Kidney (tissue), 14 donors: Measurements from ENCODE around the gene MAP4K1. TPM values are rescaled to one million over a fixed set of nuclear protein-coding genes. Genes with fewer than 3 reads are reported as not detected.
"Not testable (repeated sequence)": the region's sequence is repeated elsewhere in the genome, so short reads cannot be mapped to it uniquely, and the experiment has no call there.

Experiments
- DNase-seq, 5 donors: peaks; one replicate each; pipeline ENCODE4 v3.0.0-alpha.2; 2013 to 2020
- FAIRE-seq: peaks from 2 replicates; lab custom pipeline; 2012; peaks lifted over from hg19 to GRCh38; lab: Jason Lieb, UNC
- H3K27ac ChIP-seq, 2 donors: one replicate each; pipeline ENCODE4 v1.7.0; 2013; ENCODE audit warnings: low read depth in 2 of 2, low read length in 2 of 2, inconsistent platforms in 1 of 2
- H3K27me3 ChIP-seq: one replicate; pipeline ENCODE4 v1.7.1; 2013; ENCODE audit warnings: low read length, inconsistent platforms; ENCODE audit not compliant: control insufficient read depth, insufficient read depth
- H3K36me3 ChIP-seq, 3 donors: one replicate each; pipeline versions ENCODE4 v1.7.0 to v1.7.1; 2013; ENCODE audit warnings: low read length in 3 of 3, control low read depth in 1 of 3, inconsistent platforms in 1 of 3; ENCODE audit not compliant: insufficient read depth in 3 of 3, control insufficient read depth in 2 of 3
- H3K4me1 ChIP-seq, 3 donors: one replicate each; pipeline versions ENCODE4 v1.7.0 to v1.7.1; 2013; ENCODE audit warnings: low read length in 3 of 3, inconsistent platforms in 1 of 3, low read depth in 1 of 3; ENCODE audit not compliant: control insufficient read depth in 2 of 3, insufficient read depth in 2 of 3
- H3K4me3 ChIP-seq, 3 donors: one replicate each; pipeline versions ENCODE4 v1.7.0 to v1.8.1; 2013; ENCODE audit warnings: low read length in 3 of 3, control low read depth in 1 of 3, inconsistent platforms in 1 of 3
- H3K9ac ChIP-seq, 3 donors: one replicate each; pipeline versions ENCODE4 v1.7.0 to v1.7.1; 2013; ENCODE audit warnings: low read length in 3 of 3, control low read depth in 1 of 3, inconsistent platforms in 1 of 3
- H3K9me3 ChIP-seq, 3 donors: one replicate each; pipeline versions ENCODE4 v1.7.0 to v1.7.1; 2013; ENCODE audit warnings: low read length in 3 of 3, control low read depth in 1 of 3, inconsistent platforms in 1 of 3; ENCODE audit not compliant: control insufficient read depth in 2 of 3, insufficient read depth in 1 of 3
- CTCF ChIP-seq: IDR thresholded peaks from 3 replicates; pipeline ENCODE4 v1.5.1; 2012; ENCODE audit warnings: mild to moderate bottlenecking, moderate library complexity, borderline replicate concordance; ENCODE audit not compliant: insufficient read depth; ENCODE audit errors: extremely low read depth
- intact Hi-C: fragments of 100-400 bp; cut with DNase I; formaldehyde crosslinking; loops from one replicate; pipeline ENCODE4 v1.11.1; 2022
- polyA plus RNA-seq: library from polyadenylated mRNA; stranded (reverse); fragments of 350-450 nt; fragmentation: Illumina TruSeq; extraction: RNeasy Lipid Tissue Mini Kit (QIAGEN cat#74804); gene quantifications from one replicate; pipeline ENCODE4 v1.2.3, GENCODE V29; 2014; ENCODE audit warnings: low read depth, low replicate concordance; ENCODE audit not compliant: insufficient read depth
- total RNA-seq: library from RNA; stranded (reverse); fragmentation: NEBNext Ultra II Directional; extraction: Animal tissue kit (Norgen Biotek cat#: 25700); gene quantifications from one replicate; pipeline ENCODE4 v1.2.1, GENCODE V29; 2021
- donor health status: control.
- donor health status: control.
- donor health status: control.
- donor health status: control.
- donor health status: control.
- donor health status: DM: yes; HTN: yes; CAD: no.
- donor health status: Normal renal cell carcinoma (clear cell type).

The MAP4K1 gene
- total and polyA plus RNA-seq, 2 donors from 2014 or later = 3.9 to 17.7 TPM

DNA sequence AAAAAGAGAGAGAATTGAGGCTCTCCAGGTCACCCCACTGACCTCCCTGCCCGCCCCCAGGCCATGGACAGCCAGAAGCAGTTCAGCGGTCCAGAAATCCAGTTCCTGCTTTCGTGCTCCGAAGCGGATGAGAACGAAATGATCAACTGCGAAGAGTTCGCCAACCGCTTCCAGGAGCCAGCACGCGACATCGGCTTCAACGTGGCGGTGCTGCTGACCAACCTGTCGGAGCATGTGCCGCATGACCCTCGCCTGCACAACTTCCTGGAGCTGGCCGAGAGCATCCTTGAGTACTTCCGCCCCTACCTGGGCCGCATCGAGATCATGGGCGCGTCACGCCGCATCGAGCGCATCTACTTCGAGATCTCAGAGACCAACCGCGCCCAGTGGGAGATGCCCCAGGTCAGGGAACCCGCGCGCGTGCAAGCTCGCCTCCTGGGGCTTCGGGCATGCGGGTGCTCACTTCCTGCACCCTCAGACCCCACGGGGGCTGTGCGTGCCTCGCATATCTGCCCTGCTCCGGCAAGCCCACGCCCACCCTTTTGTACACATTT is 56.6 kb downstream of the MAP4K1 start:
- no peak for DNase-seq
- no peaks in the 10 kb centered on the region for H3K9me3 ChIP-seq
- H3K4me1 ChIP-seq = no peaks in the 10 kb centered on the region
- no peak for TF ChIP-seq CTCF
- no peaks in the 10 kb centered on the region for H3K27me3 ChIP-seq
- intact Hi-C loops = no loop called here
- H3K9ac ChIP-seq = no peak overlapping the region
- H3K4me3 ChIP-seq = no peak overlapping the region
- FAIRE-seq = no peak
- H3K36me3 ChIP-seq = no peaks in the 10 kb centered on the region
- no peak overlapping the region for H3K27ac ChIP-seq

- Histone ChIP-seq H3K36me3 (no peaks in the 10 kb centered on the region), H3K27ac (no peak overlapping the region), H3K27me3 (no peaks in the 10 kb centered on the region), H3K4me1 (no peaks in the 10 kb centered on the region), H3K9ac (no peak overlapping the region), H3K9me3 (no peaks in the 10 kb centered on the region), H3K4me3 (no peak overlapping the region)
- no peak for TF ChIP-seq CTCF
- peak in 1 of 5 donors; percentile 22 for DNase-seq
- intact Hi-C loops = no loop called here
- no peak for FAIRE-seq
Observed at GRCh38 chr19:38559428-38560401, 58.0 kb downstream of the MAP4K1 start.

DNA sequence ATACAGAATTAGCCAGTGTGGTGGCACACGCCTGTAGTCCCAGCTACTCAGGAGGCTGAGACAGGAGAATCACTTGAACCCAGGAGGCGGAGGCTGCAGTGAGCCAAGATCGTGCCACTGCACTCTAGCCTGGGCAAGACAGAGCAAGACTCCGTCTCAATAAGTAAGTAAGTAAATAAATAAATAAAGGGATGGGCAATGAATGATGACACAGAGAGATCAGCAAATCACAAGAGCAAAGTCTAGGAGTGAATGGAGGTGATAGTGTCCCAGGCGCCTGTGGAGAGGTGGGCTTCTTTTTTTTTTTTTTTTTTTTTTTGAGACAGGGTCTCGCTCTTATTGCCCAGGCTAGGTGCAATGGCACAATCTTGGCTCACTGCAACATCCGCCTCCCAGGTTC is 58.8 kb downstream of the MAP4K1 start:
- DNase-seq, FAIRE-seq, H3K4me3 ChIP-seq, H3K4me1 ChIP-seq, H3K36me3 ChIP-seq, H3K27ac ChIP-seq, H3K27me3 ChIP-seq, H3K9ac ChIP-seq, intact Hi-C loops, H3K9me3 ChIP-seq: not testable (repeated sequence)

DNA sequence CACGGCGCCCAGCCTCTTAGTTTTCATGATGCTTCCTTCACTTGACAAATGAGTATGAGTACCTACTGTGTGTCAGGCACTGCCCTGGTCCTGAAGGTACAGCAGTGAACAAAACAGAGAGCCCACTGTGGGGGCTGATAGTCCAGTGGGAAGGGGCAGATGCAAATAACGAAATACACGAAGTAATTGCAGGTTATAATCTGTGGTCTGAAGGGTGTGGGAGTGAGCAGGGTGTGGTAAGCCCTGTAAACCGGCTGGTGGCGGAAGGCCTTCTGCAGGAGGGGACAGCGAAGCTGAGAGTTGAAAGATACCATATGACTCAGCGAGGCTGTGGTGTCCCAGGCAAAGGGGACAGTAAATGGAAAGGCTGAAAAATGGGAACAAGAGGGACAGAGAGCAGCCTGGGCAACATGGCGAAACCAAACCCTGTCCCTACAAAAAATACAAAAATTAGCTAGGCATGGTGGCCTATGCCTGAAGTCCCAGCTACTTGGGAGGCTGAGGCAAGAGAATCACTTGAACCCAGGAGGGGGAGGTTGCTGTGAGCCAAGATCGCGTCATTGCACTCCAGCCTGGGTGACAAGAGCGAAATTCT is 60.5 kb downstream of the MAP4K1 start:
- Histone ChIP-seq H3K4me3 (no peak overlapping the region), H3K9ac (no peak overlapping the region), H3K27ac (no peak overlapping the region), H3K4me1 (no peaks in the 10 kb centered on the region), H3K27me3 (no peaks in the 10 kb centered on the region), H3K9me3 (no peaks in the 10 kb centered on the region), H3K36me3 (no peaks in the 10 kb centered on the region)
- TF ChIP-seq CTCF = no peak
- FAIRE-seq = no peak
- DNase-seq = no peak
- intact Hi-C loops = no loop called here
